DOHH2 (cell line): ENCODE results near the gene CAPZB.

Experiments used
- EZH2phosphoT487 ChIP-seq: fragments of 200-600 bp; sonication (generic); IDR thresholded peaks from 2 replicates; pipeline ENCODE4 v1.6.1; 2017; ENCODE audit warnings: borderline replicate concordance, mild to moderate bottlenecking, antibody characterized with exemption, low read length, moderate library complexity, mixed read lengths
- TF ChIP-seq, protein P1 (sequence below): fragments of 200-600 bp; sonication (generic); IDR thresholded peaks from one replicate; pipeline ENCODE4 v1.5.1; 2014; ENCODE audit warnings: antibody characterized with exemption, mild to moderate bottlenecking, low read depth, low read length; ENCODE audit not compliant: poor library complexity, severe bottlenecking

DNA sequence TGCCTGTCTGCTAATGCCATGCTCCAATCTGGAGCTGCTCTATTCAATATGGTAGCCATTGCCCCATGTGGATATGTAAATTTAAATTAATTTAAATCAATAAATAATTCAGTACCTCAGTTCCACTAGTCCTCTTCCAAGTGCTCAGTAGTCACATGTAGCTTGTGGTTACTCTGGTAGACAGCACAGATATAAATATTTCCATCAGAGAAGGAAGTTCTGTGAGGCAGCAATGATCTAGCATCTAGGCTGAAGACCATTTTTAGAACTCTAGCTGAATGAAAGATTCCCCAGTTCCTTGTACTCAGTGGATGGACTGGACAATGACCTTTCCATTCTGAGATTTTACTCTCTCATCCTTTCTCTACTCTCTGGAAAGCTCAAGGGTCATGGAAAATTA, 25.8 kb upstream of the CAPZB start:
- TF ChIP-seq, protein P1, sequence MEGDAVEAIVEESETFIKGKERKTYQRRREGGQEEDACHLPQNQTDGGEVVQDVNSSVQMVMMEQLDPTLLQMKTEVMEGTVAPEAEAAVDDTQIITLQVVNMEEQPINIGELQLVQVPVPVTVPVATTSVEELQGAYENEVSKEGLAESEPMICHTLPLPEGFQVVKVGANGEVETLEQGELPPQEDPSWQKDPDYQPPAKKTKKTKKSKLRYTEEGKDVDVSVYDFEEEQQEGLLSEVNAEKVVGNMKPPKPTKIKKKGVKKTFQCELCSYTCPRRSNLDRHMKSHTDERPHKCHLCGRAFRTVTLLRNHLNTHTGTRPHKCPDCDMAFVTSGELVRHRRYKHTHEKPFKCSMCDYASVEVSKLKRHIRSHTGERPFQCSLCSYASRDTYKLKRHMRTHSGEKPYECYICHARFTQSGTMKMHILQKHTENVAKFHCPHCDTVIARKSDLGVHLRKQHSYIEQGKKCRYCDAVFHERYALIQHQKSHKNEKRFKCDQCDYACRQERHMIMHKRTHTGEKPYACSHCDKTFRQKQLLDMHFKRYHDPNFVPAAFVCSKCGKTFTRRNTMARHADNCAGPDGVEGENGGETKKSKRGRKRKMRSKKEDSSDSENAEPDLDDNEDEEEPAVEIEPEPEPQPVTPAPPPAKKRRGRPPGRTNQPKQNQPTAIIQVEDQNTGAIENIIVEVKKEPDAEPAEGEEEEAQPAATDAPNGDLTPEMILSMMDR: no peak
- no peak for TF ChIP-seq EZH2phosphoT487
